HG02798 (cell line): Measurements from ENCODE around the gene TRIM74.
"Not testable (repeated sequence)": the region's sequence is repeated elsewhere in the genome, so short reads cannot be mapped to it uniquely, and the experiment has no call there.

ENCODE experiments used
- ATAC-seq: cut with Tn5 transposase; IDR thresholded peaks from one replicate; pipeline ENCODE4 v1.9.1; 2021; ENCODE audit warnings: mild to moderate bottlenecking; ENCODE audit not compliant: unreplicated experiment, poor library complexity

TRIM74 gene

GRCh38 chr7:72914756-72915525, 54.3 kb downstream of the TRIM74 start:
- ATAC-seq: peak; percentile 78

GRCh38 chr7:72913750-72914149, 55.5 kb downstream of the TRIM74 start:
- ATAC-seq: not testable (repeated sequence)

GRCh38 chr7:72911395-72911794, 57.9 kb downstream of the TRIM74 start:
- not testable (repeated sequence) for ATAC-seq
